ENCODE results near the gene CDH26. TPM values are rescaled to one million over a fixed set of nuclear protein-coding genes. Genes with fewer than 3 reads are reported as not detected.

CDH26 gene
- total and polyA plus RNA-seq, 9 of the 15 experiments (the other 6 are each of a cell fraction or from before 2014, with no cell fraction given), result 0.07 to 0.13 (median 0.10) TPM; not detected in 4

- H3K36me3 ChIP-seq (ENCODE audit: control insufficient read depth, insufficient read depth, low read length), result no peaks in the 10 kb centered on the region
- peak within 1 kb of the TSS; percentile 19; the same call in 1 of the 3 replicates for H3K27ac ChIP-seq (ENCODE audit: extremely low read depth, low read depth, low read length)
- no peaks in the 10 kb centered on the region for H3K27me3 ChIP-seq (ENCODE audit: control insufficient read depth in 2 of 2, insufficient read depth in 2 of 2, low read length in 2 of 2)
- peak within 1 kb of the TSS; percentile 23 to 82 for H3K9ac ChIP-seq (ENCODE audit: insufficient read depth in 1 of 2, low read depth in 2 of 2, low read length in 2 of 2)
- peak within 1 kb of the TSS; percentile 82 for H3K4me2 ChIP-seq (ENCODE audit: insufficient read depth, low read length)
- H4K20me1 ChIP-seq (replicated peaks; ENCODE audit: control insufficient read depth, insufficient read depth, low read length), result no peaks in the 10 kb centered on the region
- POLR2A ChIA-PET, result no interaction called here
- no peaks in the 10 kb centered on the region for H3K79me2 ChIP-seq (ENCODE audit: control insufficient read depth, insufficient read depth, low read length)
- H3K4me1 ChIP-seq (replicated peaks in 1 of 2; ENCODE audit: control insufficient read depth in 2 of 2, insufficient read depth in 2 of 2, low read length in 2 of 2), result peaks cover 0 to 19% of the 10 kb centered on the region in 2 experiments; a peak in 2 of 5 replicates
- FAIRE-seq (no peak), DNase-seq (ENCODE audit: extremely low read depth in 1 of 4, low spot score in 3 of 4) (peak; percentile 77 to 94 (median 92)), ATAC-seq (peak; percentile 92)
- 20% methylated on average over 19 of the region's 65 CpGs for WGBS (ENCODE audit: insufficient coverage, low coverage, missing lambda C conversion rate)
- CTCF ChIA-PET (ENCODE audit: low intra/inter-chr PET ratio), result interaction anchor here (0.6 to 1.1 kb wide), 2 partner anchors 17 to 423 kb away, joined by 3 read pairs; no protein-coding TSS in a partner anchor
- peak within 1 kb of the TSS; percentile 92 for H2AFZ ChIP-seq (ENCODE audit: low read depth, low read length)
- H3K9me3 ChIP-seq (replicated peaks; ENCODE audit: control insufficient read depth, insufficient read depth, low read depth, low read length), result no peaks in the 10 kb centered on the region
- in situ Hi-C loops (cut with MboI) (no loop called here), intact Hi-C loops (cut with micrococcal nuclease) (no loop called here)
- H3K4me3 ChIP-seq, result peak within 1 kb of the TSS; percentile 62
- no peaks in the 10 kb centered on the region for H3K9me1 ChIP-seq (ENCODE audit: control insufficient read depth, insufficient read depth, low read length)
- no TSS peak for BruUV-seq (replicated peaks)
- TF ChIP-seq SMARCC2 (IDR thresholded peaks at IDR 0.05; ENCODE audit: low read depth) (no peak), FOXA3 (CRISPR knock-in tag; conservative IDR thresholded peaks at IDR 0.05 in 1 of 2, IDR thresholded peaks at IDR 0.05 in 1 of 2) (0 out of 4 replicates have a peak, but pooled peaks of 1 of the 2 experiments have one; percentile 34), ZNF740 (CRISPR knock-in tag; IDR thresholded peaks at IDR 0.05) (no peak), ZNF740 (tag; IDR thresholded peaks at IDR 0.05) (peak in 1 of 2 experiments; percentile 90; a peak in 2 of 4 replicates), TFAP4 (CRISPR knock-in tag; IDR thresholded peaks at IDR 0.05; ENCODE audit: borderline replicate concordance) (0 out of 2 replicates have a peak, but pooled peaks have one; percentile 32), FOXP1 (CRISPR knock-in tag; IDR thresholded peaks at IDR 0.05) (no peak), RBM25 (IDR thresholded peaks at IDR 0.05; ENCODE audit: low read depth, low read length, severe bottlenecking) (peak; percentile 99), CXXC5 (CRISPR knock-in tag; IDR thresholded peaks at IDR 0.05) (peak; percentile 67), SAP30 (IDR thresholded peaks at IDR 0.05; ENCODE audit: borderline replicate concordance, insufficient read depth, low read depth, low read length, poor library complexity, severe bottlenecking) (no peak), DDX20 (tag; IDR thresholded peaks at IDR 0.05; ENCODE audit: low read depth) (no peak), NCOA6 (IDR thresholded peaks at IDR 0.05) (0 out of 2 replicates have a peak, but pooled peaks have one; percentile 43), FOS (IDR thresholded peaks at IDR 0.05; ENCODE audit: extremely low read depth, insufficient read length) (peak; percentile 72), GATAD2A (IDR thresholded peaks at IDR 0.05) (no peak), NFIC (IDR thresholded peaks at IDR 0.05) (peak; percentile 48; the same call in 1 of the 2 replicates), SP2 (IDR thresholded peaks at IDR 0.05; ENCODE audit: extremely low read depth, low read depth, low read length, poor library complexity, severe bottlenecking) (peak; percentile 29), XRCC4 (IDR thresholded peaks at IDR 0.05; ENCODE audit: extremely low read depth, insufficient read depth, insufficient read length) (no peak), ZBTB33 (CRISPR knock-in tag; IDR thresholded peaks at IDR 0.05) (peak; percentile 48; the same call in 1 of the 2 replicates), ESRRA (IDR thresholded peaks at IDR 0.05; ENCODE audit: borderline replicate concordance, low read depth) (no peak), EGR1 (conservative IDR thresholded peaks at IDR 0.05) (0 out of 2 replicates have a peak, but pooled peaks have one; percentile 4)
Observed at GRCh38 chr20:59933296-59933848, 24.9 kb upstream of the CDH26 start, which contains the start of gene SYCP2. TSS of gene SYCP2 (minus strand) at chr20:59933637. CDS start at chr20:59922413, 11,224 bp downstream.
